Left ventricle myocardium inferior (tissue), 1 donor: ENCODE measurements around the gene IGF2BP1. TPM values are rescaled to one million over a fixed set of nuclear protein-coding genes. Genes with fewer than 3 reads are reported as not detected.
A peak's percentile ranks its signal among the peaks of the same experiment; 100 is the strongest.
"Not testable (repeated sequence)": the region's sequence is repeated elsewhere in the genome, so short reads cannot be mapped to it uniquely, and the experiment has no call there.

Source experiments
- DNase-seq: peaks from one replicate; pipeline ENCODE4 v3.0.0-alpha.2; 2020
- H3K27ac ChIP-seq: fragments of 200-600 bp; replicated peaks from 2 replicates; pipeline ENCODE4 v1.8.0; 2021
- H3K27me3 ChIP-seq: fragments of 200-600 bp; 2 replicates; pipeline ENCODE4 v1.8.0; 2021; ENCODE audit warnings: low read depth
- H3K36me3 ChIP-seq: fragments of 200-600 bp; 2 replicates; pipeline ENCODE4 v1.8.0; 2021
- H3K4me1 ChIP-seq: fragments of 200-600 bp; 2 replicates; pipeline ENCODE4 v1.8.0; 2021
- H3K4me3 ChIP-seq: fragments of 200-600 bp; 2 replicates; pipeline ENCODE4 v1.8.0; 2021; ENCODE audit warnings: mild to moderate bottlenecking, moderate library complexity
- H3K9me3 ChIP-seq: fragments of 200-600 bp; replicated peaks from 2 replicates; pipeline ENCODE4 v1.8.0; 2021
- CTCF ChIP-seq: fragments of 200-600 bp; IDR thresholded peaks from 2 replicates; pipeline ENCODE4 v1.8.0; 2021; ENCODE audit warnings: antibody characterized with exemption, mild to moderate bottlenecking, borderline replicate concordance
- intact Hi-C: fragments of 100-400 bp; cut with micrococcal nuclease; formaldehyde crosslinking; loops from one replicate; pipeline ENCODE4 v1.11.0; 2022
- total RNA-seq: library from RNA; stranded (reverse); fragmentation: NEBNext Ultra II Directional; extraction: Animal tissue kit (Norgen Biotek cat#: 25700); gene quantifications from one replicate; pipeline ENCODE4 v1.2.1, GENCODE V29; 2021
- donor health status: DM: no; HTN: yes; CAD: no; lungs with severe emphysema.

IGF2BP1 gene
- total RNA-seq, 1 donor from 2014 or later: not detected

- intact Hi-C loops: no loop called here
- TF ChIP-seq CTCF: no peak
- Histone ChIP-seq H3K4me1 (no peaks in the 10 kb centered on the region), H3K27me3 (peaks cover 77% of the 10 kb centered on the region), H3K9me3 (no peaks in the 10 kb centered on the region), H3K4me3 (no peak overlapping the region), H3K27ac (no peak overlapping the region), H3K36me3 (no peaks in the 10 kb centered on the region)
- no peak for DNase-seq
Observed at GRCh38 chr17:49024523-49024922, 27.3 kb downstream of the IGF2BP1 start.

DNA sequence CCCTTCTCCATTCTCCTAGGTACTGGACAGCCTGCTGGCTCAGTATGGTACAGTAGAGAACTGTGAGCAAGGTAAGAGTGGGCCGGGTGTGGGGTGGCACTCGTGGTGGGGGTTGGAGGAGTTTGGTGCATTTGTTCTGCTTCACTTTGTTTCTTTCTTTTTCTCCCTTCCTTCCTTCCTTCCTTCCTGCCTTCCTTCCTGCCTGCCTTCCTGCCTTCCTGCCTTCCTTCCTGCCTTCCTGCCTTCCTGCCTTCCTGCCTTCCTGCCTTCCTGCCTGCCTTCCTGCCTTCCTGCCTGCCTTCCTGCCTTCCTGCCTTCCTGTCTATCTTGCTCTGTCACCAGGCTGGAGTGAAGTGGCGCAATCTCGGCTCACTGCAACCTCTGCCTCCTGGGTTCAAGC, 29.3 kb downstream of the IGF2BP1 start:
- H3K4me1 ChIP-seq, H3K9me3 ChIP-seq, H3K27ac ChIP-seq, H3K36me3 ChIP-seq, DNase-seq, H3K4me3 ChIP-seq, intact Hi-C loops: not testable (repeated sequence)
- peaks cover 66% of the 10 kb centered on the region for H3K27me3 ChIP-seq

DNA sequence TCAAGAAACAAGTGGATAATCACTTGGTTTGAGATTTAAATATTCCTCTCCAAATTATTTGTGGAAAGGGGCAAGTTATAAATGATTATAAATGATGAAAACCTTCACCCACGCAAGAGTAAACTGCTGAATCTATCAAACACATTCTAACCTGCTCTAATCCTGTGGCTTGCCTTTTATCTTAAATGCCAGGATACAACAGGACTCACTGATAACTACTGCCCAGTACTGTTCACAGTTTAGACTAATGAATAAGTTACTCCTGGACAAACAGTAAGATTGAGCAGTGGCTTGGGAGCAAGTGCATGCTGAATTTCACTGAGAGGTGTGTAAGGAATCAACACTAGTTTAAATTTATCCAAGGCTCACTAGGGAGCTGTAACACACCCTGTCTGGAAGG, 31.1 kb downstream of the IGF2BP1 start:
- Histone ChIP-seq H3K4me1 (no peaks in the 10 kb centered on the region), H3K9me3 (no peaks in the 10 kb centered on the region), H3K36me3 (no peaks in the 10 kb centered on the region), H3K4me3 (no peak overlapping the region), H3K27me3 (peaks cover 63% of the 10 kb centered on the region), H3K27ac (no peak overlapping the region)
- intact Hi-C loops: no loop called here
- no peak for TF ChIP-seq CTCF
- DNase-seq: no peak

GRCh38 chr17:49029801-49030200, 32.6 kb downstream of the IGF2BP1 start:
- intact Hi-C loops: loop anchor here (10.0 kb wide), 2 partner anchors 145 to 355 kb away; no protein-coding TSS in a partner anchor
- Histone ChIP-seq H3K9me3 (no peaks in the 10 kb centered on the region), H3K27me3 (peaks cover 66% of the 10 kb centered on the region), H3K4me3 (no peak overlapping the region), H3K36me3 (no peaks in the 10 kb centered on the region), H3K27ac (no peak overlapping the region), H3K4me1 (no peaks in the 10 kb centered on the region)
- DNase-seq: no peak
- TF ChIP-seq CTCF: no peak

DNA sequence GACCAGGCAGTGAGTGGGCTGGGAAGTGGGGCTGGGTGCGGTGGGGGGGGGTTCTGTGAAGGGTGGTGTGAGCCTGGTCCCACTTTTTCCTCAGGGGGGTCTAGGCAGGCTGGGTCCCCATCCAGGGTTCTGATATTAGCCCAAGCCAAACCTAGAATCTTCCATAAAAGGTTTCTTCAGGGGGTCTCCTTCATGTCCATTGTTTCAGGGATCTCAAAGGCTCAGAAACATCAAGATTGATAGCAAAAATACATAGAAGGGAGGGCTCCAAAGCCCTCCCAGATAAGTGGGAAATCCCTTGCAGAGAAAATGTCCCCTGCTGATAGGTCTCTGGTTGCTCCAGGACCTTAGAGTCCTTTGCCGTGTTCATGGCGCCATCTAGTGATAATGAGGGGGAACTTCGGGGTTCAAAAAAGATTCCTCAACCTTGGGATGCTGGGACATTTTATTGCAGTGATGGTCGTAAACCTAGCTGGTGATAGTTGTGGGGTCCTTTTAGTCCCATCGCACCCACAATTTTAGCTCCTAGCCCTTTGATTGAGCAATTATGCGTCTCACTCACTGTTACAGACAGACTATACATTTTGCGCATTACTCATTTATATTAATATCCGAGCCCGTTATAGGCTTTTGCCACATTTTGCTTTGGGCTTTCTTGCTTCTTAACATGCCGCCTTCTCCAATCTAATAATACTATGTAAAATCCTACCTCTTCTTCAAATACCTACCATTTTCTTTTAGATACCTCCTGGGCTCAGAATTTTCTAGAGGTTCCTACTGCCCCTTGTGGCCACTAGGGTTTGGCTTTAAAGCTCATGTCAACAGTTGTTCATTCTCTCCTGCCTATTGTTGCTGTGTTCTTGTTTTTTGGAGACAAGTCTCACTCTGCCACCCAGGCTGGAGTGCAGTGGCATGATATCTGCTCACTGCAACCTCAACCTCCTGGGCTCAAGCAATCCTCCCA, 35.1 kb downstream of the IGF2BP1 start:
- Histone ChIP-seq H3K9me3 (no peaks in the 10 kb centered on the region), H3K4me1 (no peaks in the 10 kb centered on the region), H3K27ac (no peak overlapping the region), H3K27me3 (peaks cover 71% of the 10 kb centered on the region), H3K36me3 (no peaks in the 10 kb centered on the region), H3K4me3 (no peak overlapping the region)
- DNase-seq: no peak
- intact Hi-C loops: loop anchor here (10.0 kb wide), 2 partner anchors 147 to 357 kb away; no protein-coding TSS in a partner anchor
- peak; percentile 79 for TF ChIP-seq CTCF
